CMK (cell line): ENCODE data around the gene C1R.

Experiments
- DNase-seq: peaks from one replicate; pipeline ENCODE4 v3.0.0-alpha.2; 2010; ENCODE audit warnings: low read depth

Gene C1R

DNA sequence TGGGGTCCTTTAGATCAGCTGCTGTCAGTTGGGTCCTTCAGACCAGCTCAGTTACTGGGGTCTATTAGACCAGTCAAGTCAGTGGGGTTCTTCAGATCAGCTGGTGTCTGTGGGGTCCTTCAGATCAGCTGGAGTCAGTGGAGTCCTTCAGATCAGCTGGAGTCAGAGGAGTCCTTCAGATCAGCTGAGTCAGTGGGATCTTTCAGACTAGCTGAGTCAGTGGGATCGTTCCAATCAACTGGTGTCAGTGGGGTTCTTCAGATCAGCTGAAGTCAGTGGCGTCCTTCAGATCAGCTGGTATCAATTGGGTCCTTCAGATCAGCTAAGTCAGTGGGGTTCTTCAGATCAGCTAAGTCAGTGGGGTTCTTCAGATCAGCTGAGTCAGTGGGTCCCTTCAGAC is 59.3 kb downstream of the C1R start:
- no peak for DNase-seq

- DNase-seq: no peak
Measured at GRCh38 chr12:7031306-7031705, 60.9 kb downstream of the C1R start.
